Stimulated activated CD8-positive, alpha-beta memory T cell treated with anti-CD3 and anti-CD28 coated beads, Interleukin-12 subunit alpha, Interleukin-12 subunit beta, amount 100 ng/mL, for 4 hours (primary cell): ENCODE measurements around the gene CD300H.

Experiments
- DNase-seq: peaks from one replicate; pipeline ENCODE4 v3.0.0-alpha.2; 2020; ENCODE audit warnings: low read depth

CD300H gene

GRCh38 chr17:74549343-74549742 is 18.0 kb downstream of the CD300H start:
- DNase-seq, result no peak

DNA sequence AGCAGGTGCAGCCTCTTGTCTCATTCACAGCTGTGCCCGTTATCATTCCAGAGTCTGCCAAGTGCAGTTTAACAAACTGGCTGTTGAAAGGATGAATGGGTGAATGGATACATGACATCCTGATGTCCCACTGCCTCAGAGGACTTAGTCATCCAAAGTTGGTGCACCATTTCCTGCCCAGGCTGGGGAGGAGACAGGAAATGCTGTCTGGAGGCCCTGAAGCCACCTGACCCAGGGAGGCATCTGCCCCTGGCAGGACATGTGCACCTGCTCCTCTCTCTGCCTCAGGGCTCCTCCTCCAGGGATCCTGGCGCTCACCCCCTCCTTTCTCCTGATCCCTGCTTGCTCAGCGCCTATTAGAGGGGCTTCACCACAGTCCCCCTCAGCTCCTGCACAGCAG is 19.6 kb downstream of the CD300H start:
- no peak for DNase-seq

GRCh38 chr17:74547264-74547663 is 20.0 kb downstream of the CD300H start:
- DNase-seq, result no peak

GRCh38 chr17:74546586-74546985 is 20.7 kb downstream of the CD300H start:
- DNase-seq, result no peak

DNA sequence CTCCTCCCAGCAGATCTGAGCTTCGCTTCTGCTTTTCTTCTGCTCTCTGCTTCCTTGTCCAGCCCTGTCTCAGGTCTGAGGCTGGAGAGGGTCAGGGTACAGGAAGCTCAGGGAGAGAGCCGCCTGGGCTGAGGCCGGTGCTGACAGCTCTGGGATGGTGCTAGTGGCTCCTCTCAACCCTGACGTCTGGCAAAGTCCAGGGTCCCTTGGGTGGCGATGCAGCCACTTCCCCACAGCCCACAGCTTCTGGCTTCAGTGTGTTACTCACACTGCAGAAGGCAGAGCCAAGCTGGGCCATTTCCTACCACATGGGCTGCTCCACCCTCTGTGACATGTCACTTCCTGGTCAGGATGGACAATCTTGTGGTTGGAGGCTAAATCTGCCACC is 21.5 kb downstream of the CD300H start, which contains the start of gene CD300C:
Gene CD300C, minus strand, starts transcription at position 273 of the 388 bp plus-strand sequence. CDS start 333 bp downstream, outside the sequence.
- no peak for DNase-seq

DNA sequence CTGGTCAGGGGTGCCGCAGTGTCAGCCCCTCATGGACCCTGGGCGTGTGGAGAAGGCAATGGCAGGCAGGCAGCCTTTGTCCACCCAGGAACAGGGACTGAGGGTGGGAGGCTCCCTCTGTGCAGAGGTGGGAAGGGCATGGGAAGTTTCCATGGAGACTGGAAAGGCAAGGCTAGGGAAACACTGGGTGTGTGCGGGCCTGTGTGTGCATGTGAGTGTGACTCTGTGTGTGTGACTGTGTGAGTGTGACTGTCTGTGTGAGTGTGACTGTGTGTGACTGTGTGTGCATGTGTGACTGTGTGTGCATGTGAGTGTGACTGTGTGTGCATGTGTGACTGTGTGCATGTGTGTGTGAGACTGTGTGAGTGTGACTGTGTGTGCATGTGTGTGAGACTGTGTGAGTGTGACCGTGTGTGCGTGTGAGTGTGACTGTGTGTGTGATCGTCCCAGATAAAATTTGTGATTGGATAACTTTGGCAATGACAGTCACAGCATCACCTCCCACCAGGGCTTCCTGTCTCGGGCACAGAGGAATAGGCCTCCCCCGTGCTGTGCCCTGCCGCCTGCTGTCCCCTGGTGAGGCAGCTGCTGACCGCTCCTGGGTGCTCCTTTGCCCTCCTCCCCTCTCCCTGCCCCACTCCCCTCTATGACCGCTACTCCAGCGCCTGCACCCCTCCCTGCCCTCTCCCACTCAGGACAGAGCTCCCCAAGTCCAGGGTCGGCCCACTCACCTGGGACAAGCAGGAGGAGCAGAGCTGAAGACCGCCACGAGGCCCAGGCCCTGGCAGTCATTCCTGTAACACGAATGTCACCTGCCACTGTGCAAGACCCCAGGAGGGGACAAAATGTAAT is 22.1 kb downstream of the CD300H start:
- DNase-seq, result no peak

- no peak for DNase-seq
Measured at GRCh38 chr17:74543891-74544760, 23.2 kb downstream of the CD300H start.

DNA sequence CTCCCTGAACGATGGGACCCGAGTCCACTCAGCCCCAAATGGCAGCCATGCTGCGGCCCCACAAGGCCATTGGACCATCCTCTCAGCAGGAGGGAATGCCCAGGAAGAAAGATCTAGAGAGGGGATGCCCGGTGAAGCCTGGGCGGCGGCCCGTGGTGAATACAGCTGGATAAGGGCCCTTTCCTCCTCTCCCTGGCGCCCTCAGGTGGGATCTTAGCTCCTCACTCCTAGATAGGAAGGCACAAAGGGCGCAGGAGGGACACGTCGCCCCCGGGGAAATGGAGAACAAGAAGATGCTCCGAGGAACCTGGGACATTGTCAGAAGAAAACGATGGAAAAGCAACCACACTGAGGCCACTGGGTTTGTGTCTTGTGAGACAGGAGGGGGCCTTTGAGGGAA is 23.9 kb downstream of the CD300H start:
- no peak for DNase-seq

DNA sequence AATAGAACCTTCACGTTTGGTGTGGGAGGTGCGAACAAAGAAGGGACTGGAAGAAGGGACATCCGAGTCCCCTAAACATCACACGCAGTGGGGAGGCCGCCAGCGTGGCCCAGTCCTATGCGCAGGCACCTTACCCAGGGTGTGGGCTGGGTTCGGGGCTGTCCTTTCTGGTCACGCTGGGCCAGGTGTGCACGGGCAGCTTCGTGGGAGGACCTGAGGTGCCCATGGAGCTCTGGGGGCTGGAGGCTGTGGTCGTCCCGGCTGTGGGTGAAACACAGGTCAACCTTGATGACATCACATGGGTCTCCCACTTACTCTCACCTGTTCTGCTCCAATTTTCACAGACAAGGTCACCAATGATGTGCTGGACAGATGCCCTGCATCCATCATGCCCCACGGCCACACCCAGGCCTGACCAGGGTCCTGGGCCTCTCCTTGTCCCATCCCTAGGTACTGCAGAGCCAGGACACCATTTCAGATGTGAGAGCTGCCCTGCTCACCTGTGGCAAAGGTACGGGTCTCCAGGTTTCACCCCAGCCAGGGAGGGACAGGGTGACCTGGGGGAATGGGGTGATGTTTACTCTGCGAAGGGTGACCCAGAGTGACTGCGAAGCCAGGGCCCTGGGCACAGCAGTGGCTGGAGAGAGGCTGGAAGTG is 24.5 kb downstream of the CD300H start:
- DNase-seq, result no peak

- DNase-seq, result no peak
Measured at GRCh38 chr17:74542166-74542565, 25.1 kb downstream of the CD300H start.

GRCh38 chr17:74541176-74542111 is 25.9 kb downstream of the CD300H start:
- DNase-seq, result no peak

- no peak for DNase-seq
Measured at GRCh38 chr17:74539281-74539820, 28.0 kb downstream of the CD300H start.

DNA sequence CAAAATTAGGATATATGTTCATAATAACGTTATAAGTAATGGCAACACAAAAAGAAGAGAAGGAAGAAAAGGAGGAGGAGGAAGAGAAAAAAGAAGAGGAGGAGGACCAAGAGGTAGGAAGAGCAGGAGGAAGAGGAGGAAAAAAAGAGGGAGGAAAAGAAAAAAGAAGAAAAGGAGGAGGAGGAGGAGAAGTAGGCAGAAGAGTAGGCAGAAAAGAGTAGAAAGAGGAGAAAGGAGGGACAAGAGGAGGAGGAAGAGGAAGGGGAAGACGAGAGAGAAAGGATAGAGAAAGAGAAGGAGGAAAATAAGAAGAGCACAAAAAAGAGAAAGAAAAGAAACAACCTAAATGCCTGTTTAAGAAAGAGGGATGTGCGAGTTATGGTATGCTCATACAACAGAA is 30.4 kb downstream of the CD300H start:
- no peak for DNase-seq

- no peak for DNase-seq
Measured at GRCh38 chr17:74532115-74532514, 35.2 kb downstream of the CD300H start.

DNA sequence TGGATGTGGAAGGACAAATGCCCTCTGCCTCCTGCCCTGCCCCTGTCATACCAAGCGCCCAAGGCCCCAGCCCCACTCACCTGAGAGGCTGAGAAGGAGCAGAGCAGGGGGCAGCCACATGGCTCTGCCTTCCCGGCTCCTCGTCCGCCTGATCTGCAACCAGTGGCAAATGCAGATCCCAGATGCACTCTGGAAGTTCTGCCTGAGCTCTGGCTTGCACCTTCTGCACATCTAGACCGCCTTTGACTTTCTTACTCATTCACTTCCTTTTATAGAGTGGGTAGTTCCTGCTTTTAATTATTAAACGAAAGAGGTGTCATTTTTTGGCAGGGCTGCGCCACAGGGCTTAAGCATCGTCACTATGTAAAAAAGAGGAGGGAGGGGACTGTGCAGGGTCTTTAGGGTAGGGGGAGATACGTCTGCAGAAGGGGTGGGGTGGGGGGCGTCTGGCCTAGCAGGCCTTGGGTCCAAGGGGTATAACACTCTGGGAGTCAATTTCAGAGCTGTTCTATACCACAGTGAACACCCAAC is 36.0 kb downstream of the CD300H start, which contains the start of gene CD300LB:
Gene CD300LB, minus strand, starts transcription at position 245 of the 531 bp plus-strand sequence. Its CDS starts 125 bp downstream, at position 120.
- DNase-seq, result no peak

GRCh38 chr17:74530831-74531150 is 36.5 kb downstream of the CD300H start:
- no peak for DNase-seq

DNA sequence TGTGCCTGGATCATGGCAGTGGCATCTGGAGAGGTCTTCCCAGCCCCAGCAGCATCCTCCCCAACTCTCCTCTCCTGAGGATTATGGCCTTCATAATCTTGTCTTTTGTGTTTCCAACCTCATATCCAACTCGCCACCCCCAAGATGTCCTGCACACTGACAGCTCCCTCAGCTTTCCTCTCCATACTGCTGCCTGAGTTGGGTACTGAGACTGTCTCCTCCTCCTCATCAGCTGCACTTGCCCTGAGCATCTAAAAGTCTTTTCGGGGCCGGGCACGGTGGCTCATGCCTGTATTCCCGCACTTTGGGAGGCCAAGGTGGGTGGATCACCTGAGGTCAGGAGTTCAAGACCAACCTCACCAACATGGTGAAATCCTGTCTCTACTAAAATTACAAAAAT is 38.1 kb downstream of the CD300H start:
- no peak for DNase-seq

GRCh38 chr17:74528491-74529199 is 38.7 kb downstream of the CD300H start:
- no peak for DNase-seq

GRCh38 chr17:74527756-74528155 is 39.6 kb downstream of the CD300H start:
- DNase-seq, result no peak

- DNase-seq, result no peak
Measured at GRCh38 chr17:74527081-74527480, 40.2 kb downstream of the CD300H start.
